ENCODE data around the gene CBLC. TPM values are rescaled to one million over a fixed set of nuclear protein-coding genes. Genes with fewer than 3 reads are reported as not detected.

The CBLC gene
- polyA plus RNA-seq, 1 donor: 49.5 TPM

GRCh38 chr19:44841231-44841630 lies 63.5 kb downstream of the CBLC start:
- no peak for DNase-seq
- H3K36me3 ChIP-seq (ENCODE audit: control insufficient read depth, insufficient read depth, low read length): no peaks in the 10 kb centered on the region
- H3K27me3 ChIP-seq (ENCODE audit: control insufficient read depth, insufficient read depth, low read length): no peaks in the 10 kb centered on the region
- H3K4me1 ChIP-seq (ENCODE audit: control insufficient read depth, insufficient read depth, low read length): peaks cover 7% of the 10 kb centered on the region
- H3K9me3 ChIP-seq (ENCODE audit: control insufficient read depth, low read depth, low read length): no peaks in the 10 kb centered on the region
- WGBS (ENCODE audit: insufficient coverage, low lambda C conversion rate): 80% methylated on average over 1 of the region's 3 CpGs
- no peak overlapping the region for H3K4me3 ChIP-seq (ENCODE audit: low read length)
- no peak overlapping the region for H3K27ac ChIP-seq (ENCODE audit: low read length)

GRCh38 chr19:44845286-44845611 lies 67.6 kb downstream of the CBLC start:
- H3K4me3 ChIP-seq (ENCODE audit: low read length): peak overlapping the region; percentile 50
- H3K4me1 ChIP-seq (ENCODE audit: control insufficient read depth, insufficient read depth, low read length): peaks cover 30% of the 10 kb centered on the region
- H3K27me3 ChIP-seq (ENCODE audit: control insufficient read depth, insufficient read depth, low read length): no peaks in the 10 kb centered on the region
- peak overlapping the region; percentile 81 for H3K27ac ChIP-seq (ENCODE audit: low read length)
- WGBS (ENCODE audit: insufficient coverage, low lambda C conversion rate): 13% methylated on average over 7 of the region's 12 CpGs
- DNase-seq: no peak
- peaks cover 2% of the 10 kb centered on the region for H3K9me3 ChIP-seq (ENCODE audit: control insufficient read depth, low read depth, low read length)
- H3K36me3 ChIP-seq (ENCODE audit: control insufficient read depth, insufficient read depth, low read length): no peaks in the 10 kb centered on the region

- Histone ChIP-seq H3K36me3 (ENCODE audit: control insufficient read depth, insufficient read depth, low read length) (peaks cover 3% of the 10 kb centered on the region), H3K9me3 (ENCODE audit: control insufficient read depth, low read depth, low read length) (peaks cover 2% of the 10 kb centered on the region), H3K27ac (ENCODE audit: low read length) (peak within 1 kb of the TSS; percentile 98), H3K27me3 (ENCODE audit: control insufficient read depth, insufficient read depth, low read length) (no peaks in the 10 kb centered on the region), H3K4me3 (ENCODE audit: low read length) (peak within 1 kb of the TSS; percentile 76), H3K4me1 (ENCODE audit: control insufficient read depth, insufficient read depth, low read length) (peaks cover 36% of the 10 kb centered on the region)
- peak; percentile 98 to 99 for DNase-seq
- WGBS (ENCODE audit: insufficient coverage, low lambda C conversion rate): 0% methylated on average over 2 of the region's 67 CpGs
Measured at GRCh38 chr19:44845612-44846454, 68.1 kb downstream of the CBLC start, which contains the start of gene NECTIN2. NECTIN2 (plus strand) TSS chr19:44846297; CDS start chr19:44846526, 229 bp downstream.

GRCh38 chr19:44846455-44847143 lies 68.9 kb downstream of the CBLC start:
- peak overlapping the region; percentile 98 for H3K27ac ChIP-seq (ENCODE audit: low read length)
- peak overlapping the region; percentile 76 for H3K4me3 ChIP-seq (ENCODE audit: low read length)
- peak in 1 of 2 donors; percentile 61 for DNase-seq
- peaks cover 37% of the 10 kb centered on the region for H3K4me1 ChIP-seq (ENCODE audit: control insufficient read depth, insufficient read depth, low read length)
- H3K36me3 ChIP-seq (ENCODE audit: control insufficient read depth, insufficient read depth, low read length): peaks cover 6% of the 10 kb centered on the region
- no CpG with 5 or more reads among the region's 51 CpGs for WGBS (ENCODE audit: insufficient coverage, low lambda C conversion rate)
- H3K9me3 ChIP-seq (ENCODE audit: control insufficient read depth, low read depth, low read length): peaks cover 2% of the 10 kb centered on the region
- no peaks in the 10 kb centered on the region for H3K27me3 ChIP-seq (ENCODE audit: control insufficient read depth, insufficient read depth, low read length)

- WGBS (ENCODE audit: insufficient coverage, low lambda C conversion rate): no CpG with 5 or more reads among the region's 47 CpGs
- peaks cover 37% of the 10 kb centered on the region for H3K4me1 ChIP-seq (ENCODE audit: control insufficient read depth, insufficient read depth, low read length)
- H3K4me3 ChIP-seq (ENCODE audit: low read length): peak overlapping the region; percentile 76
- peaks cover 2% of the 10 kb centered on the region for H3K9me3 ChIP-seq (ENCODE audit: control insufficient read depth, low read depth, low read length)
- DNase-seq: peak; percentile 90 to 96
- H3K27me3 ChIP-seq (ENCODE audit: control insufficient read depth, insufficient read depth, low read length): no peaks in the 10 kb centered on the region
- peaks cover 6% of the 10 kb centered on the region for H3K36me3 ChIP-seq (ENCODE audit: control insufficient read depth, insufficient read depth, low read length)
- peak overlapping the region; percentile 98 for H3K27ac ChIP-seq (ENCODE audit: low read length)
Measured at GRCh38 chr19:44847144-44848035, 69.7 kb downstream of the CBLC start.

DNA sequence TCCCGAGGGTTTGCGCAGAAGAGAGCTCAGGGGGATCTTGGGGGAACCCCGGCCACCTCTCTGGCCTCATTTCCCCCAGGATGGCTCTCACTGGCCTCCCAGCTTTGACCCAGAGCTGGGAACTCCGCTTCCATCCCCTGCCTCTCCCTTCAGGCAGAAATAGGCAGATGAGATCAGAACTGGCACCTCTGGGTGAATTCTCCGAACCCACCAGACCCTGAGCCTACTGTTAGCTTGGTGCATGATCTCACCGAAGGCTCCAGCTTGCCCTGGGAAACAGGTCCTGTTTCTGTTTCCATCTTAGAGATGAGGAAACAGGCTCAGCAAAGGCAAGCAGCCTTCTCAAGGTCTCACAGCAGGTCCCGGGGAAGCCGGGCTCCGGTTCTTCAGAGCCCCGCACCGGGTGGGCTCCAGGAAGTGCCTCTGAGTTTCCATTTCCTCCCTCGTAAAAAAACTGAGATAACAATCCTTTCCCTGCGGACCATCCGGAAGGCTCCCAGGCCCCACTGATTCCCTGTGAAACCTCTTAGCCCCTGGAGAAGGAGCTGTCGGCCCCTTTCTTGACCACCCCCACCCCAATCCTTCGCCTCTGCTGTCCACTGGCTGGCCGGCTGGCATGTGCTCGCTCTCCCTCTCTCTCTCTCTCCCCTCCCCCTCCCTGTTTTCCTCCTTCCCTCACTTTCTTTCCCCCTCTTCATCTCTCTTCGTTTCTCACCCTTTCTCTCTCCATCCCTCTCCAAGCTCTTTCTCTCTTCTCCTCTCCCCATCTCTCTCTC lies 70.5 kb downstream of the CBLC start:
- DNase-seq: peak in 1 of 2 donors; percentile 66
- no peaks in the 10 kb centered on the region for H3K27me3 ChIP-seq (ENCODE audit: control insufficient read depth, insufficient read depth, low read length)
- H3K4me1 ChIP-seq (ENCODE audit: control insufficient read depth, insufficient read depth, low read length): peaks cover 37% of the 10 kb centered on the region
- peaks cover 2% of the 10 kb centered on the region for H3K9me3 ChIP-seq (ENCODE audit: control insufficient read depth, low read depth, low read length)
- peaks cover 6% of the 10 kb centered on the region for H3K36me3 ChIP-seq (ENCODE audit: control insufficient read depth, insufficient read depth, low read length)
- WGBS (ENCODE audit: insufficient coverage, low lambda C conversion rate): 14% methylated on average over 4 of the region's 19 CpGs
- peak overlapping the region; percentile 98 for H3K27ac ChIP-seq (ENCODE audit: low read length)
- peak overlapping the region; percentile 76 for H3K4me3 ChIP-seq (ENCODE audit: low read length)

- 38% methylated on average over 6 of the region's 18 CpGs for WGBS (ENCODE audit: insufficient coverage, low lambda C conversion rate)
- Histone ChIP-seq H3K27ac (ENCODE audit: low read length) (peak overlapping the region; percentile 98), H3K27me3 (ENCODE audit: control insufficient read depth, insufficient read depth, low read length) (no peaks in the 10 kb centered on the region), H3K36me3 (ENCODE audit: control insufficient read depth, insufficient read depth, low read length) (peaks cover 10% of the 10 kb centered on the region), H3K9me3 (ENCODE audit: control insufficient read depth, low read depth, low read length) (peaks cover 2% of the 10 kb centered on the region), H3K4me3 (ENCODE audit: low read length) (peak overlapping the region; percentile 76), H3K4me1 (ENCODE audit: control insufficient read depth, insufficient read depth, low read length) (peaks cover 37% of the 10 kb centered on the region)
- DNase-seq: peak; percentile 47 to 60
Measured at GRCh38 chr19:44848812-44849447, 71.2 kb downstream of the CBLC start.

Measured in large intestine (tissue), 3 donors.